Astrocyte (in vitro differentiated cells and primary cell): ENCODE data around the gene RFC1. TPM values are rescaled to one million over a fixed set of nuclear protein-coding genes. Genes with fewer than 3 reads are reported as not detected.

ENCODE experiments used
- DNase-seq: peaks from one replicate; pipeline ENCODE4 v3.0.0-alpha.2; 2010; ENCODE audit warnings: low read depth
- FAIRE-seq: peaks from 2 replicates; lab custom pipeline; 2011; peaks lifted over from hg19 to GRCh38; lab: Jason Lieb, UNC
- H2AFZ ChIP-seq: 2 replicates; pipeline ENCODE4 v1.6.0; 2012; ENCODE audit warnings: low read depth, low read length, inconsistent platforms
- H3K27ac ChIP-seq: 2 replicates; pipeline ENCODE4 v1.5.1; 2011; ENCODE audit warnings: low read depth, low read length, inconsistent platforms
- H3K27me3 ChIP-seq: 2 replicates; pipeline ENCODE4 v1.6.0; 2011; ENCODE audit warnings: low read length, inconsistent platforms; ENCODE audit not compliant: insufficient read depth
- H3K36me3 ChIP-seq: 2 replicates; pipeline ENCODE4 v1.5.1; 2011; ENCODE audit warnings: low read length, inconsistent platforms; ENCODE audit not compliant: insufficient read depth
- H3K4me1 ChIP-seq: 2 replicates; pipeline ENCODE4 v1.5.1; 2011; ENCODE audit warnings: low read length, inconsistent platforms; ENCODE audit not compliant: insufficient read depth
- H3K4me2 ChIP-seq: 2 replicates; pipeline ENCODE4 v1.6.0; 2012; ENCODE audit warnings: low read length, inconsistent platforms
- H3K4me3 ChIP-seq: 2 replicates; pipeline ENCODE4 v1.5.1; 2011; ENCODE audit warnings: low read depth, mild to moderate bottlenecking, low read length, inconsistent platforms; ENCODE audit not compliant: insufficient read depth
- H3K79me2 ChIP-seq: 2 replicates; pipeline ENCODE4 v1.6.0; 2012; ENCODE audit warnings: mild to moderate bottlenecking, low read length, inconsistent platforms; ENCODE audit not compliant: insufficient read depth
- H3K9ac ChIP-seq: 2 replicates; pipeline ENCODE4 v1.6.0; 2012; ENCODE audit warnings: mild to moderate bottlenecking, low read length, inconsistent platforms
- H3K9me3 ChIP-seq: 2 replicates; pipeline ENCODE4 v1.5.1; 2012; ENCODE audit warnings: low read depth, mild to moderate bottlenecking, low read length, inconsistent platforms; ENCODE audit not compliant: insufficient read depth
- H4K20me1 ChIP-seq: 2 replicates; pipeline ENCODE4 v1.6.0; 2012; ENCODE audit warnings: low read length, inconsistent platforms; ENCODE audit not compliant: insufficient read depth
- H3K27ac Mint-ChIP-seq: one replicate; pipeline ENCODE4 v1.8.0; 2021; ENCODE audit warnings: mild to moderate bottlenecking, mixed read lengths; ENCODE audit not compliant: unreplicated experiment
- H3K27me3 Mint-ChIP-seq: one replicate; pipeline ENCODE4 v1.8.0; 2021; ENCODE audit warnings: low read depth, mixed read lengths; ENCODE audit not compliant: unreplicated experiment
- H3K36me3 Mint-ChIP-seq: one replicate; pipeline ENCODE4 v1.8.0; 2021; ENCODE audit warnings: low read depth, mixed read lengths; ENCODE audit not compliant: unreplicated experiment
- H3K4me1 Mint-ChIP-seq: one replicate; pipeline ENCODE4 v1.8.0; 2021; ENCODE audit warnings: low read depth, mixed read lengths; ENCODE audit not compliant: unreplicated experiment
- H3K4me3 Mint-ChIP-seq: one replicate; pipeline ENCODE4 v1.8.0; 2021; ENCODE audit warnings: mild to moderate bottlenecking, moderate library complexity, mixed read lengths; ENCODE audit not compliant: unreplicated experiment
- H3K9me3 Mint-ChIP-seq: one replicate; pipeline ENCODE4 v1.8.0; 2021; ENCODE audit warnings: mild to moderate bottlenecking, mixed read lengths; ENCODE audit not compliant: unreplicated experiment
- EZH2 ChIP-seq: IDR thresholded peaks from 2 replicates; pipeline ENCODE4 v1.6.1; 2012; ENCODE audit warnings: mild to moderate bottlenecking, low read length, inconsistent platforms; ENCODE audit not compliant: insufficient read depth
- total RNA-seq: library from RNA; stranded (reverse); gene quantifications from 2 replicates; pipeline ENCODE4 v1.2.1, GENCODE V29; 2021
- TF ChIP-seq, protein P1 (sequence below): IDR thresholded peaks from 2 replicates; pipeline ENCODE4 v1.5.1; 2011; ENCODE audit warnings: low read depth, mild to moderate bottlenecking, inconsistent platforms, low read length, moderate library complexity; ENCODE audit not compliant: insufficient read depth

RFC1 gene
- total RNA-seq, 1 donor from 2014 or later = 32.7 TPM

DNA sequence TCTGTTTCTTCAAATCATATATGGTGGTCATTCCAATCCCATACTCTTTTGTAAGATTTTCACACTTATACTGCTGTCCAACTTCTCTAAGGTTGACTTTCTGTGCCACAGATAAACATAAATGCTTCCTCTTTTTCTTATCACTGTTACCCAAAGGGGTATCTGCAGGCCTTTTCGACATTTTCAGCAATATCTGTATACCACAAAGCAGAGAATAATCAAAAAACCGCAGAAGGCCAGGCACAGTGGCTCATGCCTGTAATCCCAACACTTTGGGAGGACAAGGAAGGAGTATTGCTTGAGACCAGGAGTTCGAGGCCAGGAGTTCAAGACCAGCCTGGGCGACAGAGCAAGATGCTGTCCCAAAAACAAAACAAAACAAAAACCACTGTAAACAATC lies 3.1 kb upstream of the RFC1 start:
- peaks cover 3% of the 10 kb centered on the region for H3K4me1 Mint-ChIP-seq
- Histone ChIP-seq H3K79me2 (peaks cover 21% of the 10 kb centered on the region), H3K4me1 (peaks cover 5% of the 10 kb centered on the region), H3K9me3 (no peaks in the 10 kb centered on the region), H3K9ac (no peak overlapping the region), H3K27me3 (no peaks in the 10 kb centered on the region), H3K27ac (no peak overlapping the region), H3K36me3 (no peaks in the 10 kb centered on the region), H2AFZ (no peak overlapping the region), H3K4me2 (no peak overlapping the region), H3K4me3 (no peak overlapping the region), H4K20me1 (no peaks in the 10 kb centered on the region)
- H3K36me3 Mint-ChIP-seq = no peaks in the 10 kb centered on the region
- peaks cover 3% of the 10 kb centered on the region for H3K27me3 Mint-ChIP-seq
- FAIRE-seq (no peak), DNase-seq (no peak)
- peaks cover 14% of the 10 kb centered on the region for H3K9me3 Mint-ChIP-seq
- no peak overlapping the region for H3K4me3 Mint-ChIP-seq
- H3K27ac Mint-ChIP-seq = no peak overlapping the region
- no peak for TF ChIP-seq EZH2
- TF ChIP-seq, protein P1, sequence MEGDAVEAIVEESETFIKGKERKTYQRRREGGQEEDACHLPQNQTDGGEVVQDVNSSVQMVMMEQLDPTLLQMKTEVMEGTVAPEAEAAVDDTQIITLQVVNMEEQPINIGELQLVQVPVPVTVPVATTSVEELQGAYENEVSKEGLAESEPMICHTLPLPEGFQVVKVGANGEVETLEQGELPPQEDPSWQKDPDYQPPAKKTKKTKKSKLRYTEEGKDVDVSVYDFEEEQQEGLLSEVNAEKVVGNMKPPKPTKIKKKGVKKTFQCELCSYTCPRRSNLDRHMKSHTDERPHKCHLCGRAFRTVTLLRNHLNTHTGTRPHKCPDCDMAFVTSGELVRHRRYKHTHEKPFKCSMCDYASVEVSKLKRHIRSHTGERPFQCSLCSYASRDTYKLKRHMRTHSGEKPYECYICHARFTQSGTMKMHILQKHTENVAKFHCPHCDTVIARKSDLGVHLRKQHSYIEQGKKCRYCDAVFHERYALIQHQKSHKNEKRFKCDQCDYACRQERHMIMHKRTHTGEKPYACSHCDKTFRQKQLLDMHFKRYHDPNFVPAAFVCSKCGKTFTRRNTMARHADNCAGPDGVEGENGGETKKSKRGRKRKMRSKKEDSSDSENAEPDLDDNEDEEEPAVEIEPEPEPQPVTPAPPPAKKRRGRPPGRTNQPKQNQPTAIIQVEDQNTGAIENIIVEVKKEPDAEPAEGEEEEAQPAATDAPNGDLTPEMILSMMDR = no peak

DNA sequence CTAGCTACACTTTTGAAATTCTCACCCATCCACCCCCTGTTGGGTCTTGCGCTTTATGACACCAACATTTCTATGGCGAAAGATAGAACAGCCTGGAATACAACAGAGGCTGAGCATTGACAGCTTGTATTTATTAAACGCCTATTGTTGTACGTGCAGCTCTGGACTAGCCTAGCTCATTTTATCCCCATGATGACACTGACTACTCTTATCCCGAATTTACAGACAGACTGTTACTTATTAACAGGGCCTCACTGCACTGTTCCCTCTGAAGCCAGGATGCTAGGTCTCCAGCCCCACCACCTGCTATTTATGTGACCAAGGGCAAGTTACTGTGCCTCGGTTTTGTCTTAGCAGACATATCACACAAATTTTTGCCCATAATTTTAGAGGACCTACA lies 1.0 kb upstream of the RFC1 start:
- Histone ChIP-seq H3K4me1 (peaks cover 5% of the 10 kb centered on the region), H2AFZ (no peak overlapping the region), H3K27me3 (no peaks in the 10 kb centered on the region), H3K4me3 (no peak overlapping the region), H3K4me2 (no peak overlapping the region), H3K27ac (no peak overlapping the region), H3K79me2 (peaks cover 42% of the 10 kb centered on the region), H3K9ac (no peak overlapping the region), H3K9me3 (no peaks in the 10 kb centered on the region), H4K20me1 (no peaks in the 10 kb centered on the region), H3K36me3 (no peaks in the 10 kb centered on the region)
- Mint-ChIP-seq H3K4me3 (peak overlapping the region; percentile 73), H3K36me3 (no peaks in the 10 kb centered on the region), H3K27ac (no peak overlapping the region), H3K9me3 (peaks cover 14% of the 10 kb centered on the region), H3K27me3 (peaks cover 3% of the 10 kb centered on the region), H3K4me1 (peaks cover 3% of the 10 kb centered on the region)
- TF ChIP-seq, protein P1 = no peak
- TF ChIP-seq EZH2 = no peak
- DNase-seq = no peak
- FAIRE-seq = no peak

- Histone ChIP-seq H3K27ac (peak overlapping the region; percentile 90), H3K79me2 (peaks cover 60% of the 10 kb centered on the region)
- FAIRE-seq = no peak
Measured at GRCh38 chr4:39365360-39365759, 802 bp downstream of the RFC1 start.

More at GRCh38 chr4:39365360-39365759, 802 bp downstream of the RFC1 start:
- Mint-ChIP-seq H3K9me3 (peaks cover 4% of the 10 kb centered on the region), H3K27ac (peak overlapping the region; percentile 85), H3K27me3 (no peaks in the 10 kb centered on the region), H3K4me3 (peak overlapping the region; percentile 96), H3K4me1 (peaks cover 3% of the 10 kb centered on the region), H3K36me3 (peaks cover 2% of the 10 kb centered on the region)
- Histone ChIP-seq H2AFZ (peak overlapping the region; percentile 100), H3K4me1 (peaks cover 5% of the 10 kb centered on the region), H3K27me3 (no peaks in the 10 kb centered on the region), H3K9ac (peak overlapping the region; percentile 96), H3K4me2 (peak overlapping the region; percentile 99), H4K20me1 (no peaks in the 10 kb centered on the region), H3K9me3 (no peaks in the 10 kb centered on the region), H3K36me3 (no peaks in the 10 kb centered on the region), H3K4me3 (peak overlapping the region; percentile 99)
- no peak for DNase-seq
- TF ChIP-seq, protein P1 = no peak
- no peak for TF ChIP-seq EZH2
